PFSK-1 (cell line): ENCODE measurements around the gene PRRC2B.

ENCODE experiments used
- FOXP2 ChIP-seq: optimal IDR thresholded peaks from 2 replicates; pipeline ENCODE3; 2011; ENCODE audit warnings: borderline replicate concordance, control low read depth, inconsistent platforms; ENCODE audit not compliant: insufficient read depth; ENCODE audit errors: extremely low read length, extremely low read depth
- POLR2AphosphoS5 ChIP-seq: IDR thresholded peaks from 2 replicates; pipeline ENCODE4 v1.6.1; 2012; ENCODE audit warnings: low read depth, mild to moderate bottlenecking, control low read depth, low read length, moderate library complexity
- REST ChIP-seq, 2 experiments: IDR thresholded peaks; 2 replicates each; pipeline versions ENCODE4 v1.6.1 to v1.8.0; 2011 to 2012; ENCODE audit warnings: low read depth in 2 of 2, low read length in 2 of 2, control low read depth in 1 of 2, inconsistent platforms in 1 of 2, mild to moderate bottlenecking in 1 of 2, moderate library complexity in 1 of 2; ENCODE audit not compliant: insufficient read depth in 1 of 2
- SIN3A ChIP-seq: IDR thresholded peaks from 2 replicates; pipeline ENCODE4 v1.6.1; 2012; ENCODE audit warnings: mild to moderate bottlenecking, low read length, moderate library complexity, borderline replicate concordance; ENCODE audit not compliant: insufficient read depth
- TAF1 ChIP-seq: IDR thresholded peaks from 2 replicates; pipeline ENCODE4 v1.6.1; 2012; ENCODE audit warnings: low read length, control low read depth, borderline replicate concordance; ENCODE audit not compliant: insufficient read depth

The PRRC2B gene

DNA sequence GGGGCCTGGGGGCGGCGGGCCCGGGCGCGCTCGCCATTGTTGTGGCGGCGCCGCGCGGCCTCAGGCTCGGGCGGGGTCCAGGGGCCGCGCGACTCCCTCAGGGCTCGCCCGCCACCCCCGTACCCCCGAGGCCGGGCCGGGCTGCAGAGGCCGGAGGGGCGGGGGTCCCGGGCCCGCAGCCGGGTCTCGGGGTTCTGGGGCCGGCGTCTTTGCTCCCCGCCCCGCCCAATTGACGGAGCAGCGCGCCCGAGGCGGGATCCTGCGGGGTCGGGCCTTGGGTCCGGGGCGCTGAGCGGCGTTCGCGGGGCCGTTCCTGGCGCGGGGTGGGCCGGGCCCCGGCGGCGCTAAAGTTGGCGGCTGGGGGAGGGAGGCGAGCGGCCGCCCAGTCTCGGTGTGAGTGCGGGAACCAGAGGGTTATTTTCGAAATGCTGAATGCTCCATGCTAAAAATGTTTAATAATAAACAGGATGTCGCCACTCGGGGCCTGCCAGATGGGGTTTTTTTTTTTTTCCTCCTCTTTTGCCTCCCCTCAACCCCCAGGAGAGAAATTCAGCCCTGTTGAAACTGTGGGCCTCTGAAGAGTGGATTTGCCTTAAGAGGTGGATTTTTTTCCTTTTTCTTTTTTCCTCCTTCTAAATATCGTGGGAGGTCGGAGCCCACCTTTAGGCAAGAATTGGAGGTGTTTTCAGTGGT, 724 bp downstream of the PRRC2B start:
- TF ChIP-seq TAF1 (no peak), POLR2AphosphoS5 (no peak), FOXP2 (no peak), REST (IDR thresholded peaks at IDR 0.05; ENCODE audit: insufficient read depth in 1 of 2, low read depth in 2 of 2, low read length in 2 of 2) (no peak), SIN3A (no peak)

DNA sequence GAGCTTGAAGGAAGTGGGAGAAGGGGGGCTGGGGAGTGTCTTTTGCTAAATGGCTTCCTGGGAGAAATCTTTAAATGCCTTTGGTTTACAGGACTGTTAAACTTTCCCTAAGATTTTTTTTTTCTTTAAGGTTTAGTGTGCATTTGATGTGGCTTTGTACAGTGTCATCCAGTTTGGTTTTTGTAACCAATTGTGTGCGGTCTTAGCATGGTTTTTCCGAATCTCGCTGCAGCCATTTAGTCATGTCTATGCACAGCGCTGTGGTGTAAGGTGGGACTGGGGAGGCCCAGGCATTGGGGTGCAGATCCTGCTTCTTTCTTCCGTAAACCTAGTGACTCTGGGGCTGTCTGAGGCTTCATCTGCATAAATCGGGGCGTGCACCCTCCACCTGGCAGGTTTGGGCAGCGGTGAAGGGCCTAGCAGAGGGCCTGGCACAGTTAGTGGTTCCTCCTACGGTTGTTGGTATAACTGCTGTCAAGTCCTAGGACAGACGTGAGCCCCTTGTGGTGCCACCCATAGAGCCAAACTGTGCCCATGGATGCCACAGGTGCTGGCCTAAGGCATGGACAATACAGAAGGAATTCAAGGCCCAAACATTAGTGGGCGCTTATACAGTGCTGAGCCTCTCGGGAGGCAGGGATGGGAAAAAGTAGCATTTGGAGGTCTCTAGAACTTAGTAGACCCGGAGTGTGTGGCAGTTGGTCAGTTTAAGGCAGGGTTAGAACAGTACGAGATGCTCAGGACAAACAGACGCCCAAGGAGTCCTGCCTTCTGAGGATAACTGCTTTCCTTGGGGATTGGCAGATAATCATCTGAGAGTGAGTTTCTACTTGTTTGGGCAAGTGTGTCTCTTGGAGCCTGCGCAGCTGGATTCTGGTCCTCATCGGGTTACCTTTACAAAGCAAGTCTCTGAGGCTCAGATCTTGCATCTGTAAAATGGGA, 1.5 kb downstream of the PRRC2B start:
- TF ChIP-seq TAF1, result no peak
- TF ChIP-seq REST (IDR thresholded peaks at IDR 0.05; ENCODE audit: insufficient read depth in 1 of 2, low read depth in 2 of 2, low read length in 2 of 2), result no peak
- TF ChIP-seq SIN3A, result no peak
- TF ChIP-seq FOXP2, result no peak
- TF ChIP-seq POLR2AphosphoS5, result no peak

DNA sequence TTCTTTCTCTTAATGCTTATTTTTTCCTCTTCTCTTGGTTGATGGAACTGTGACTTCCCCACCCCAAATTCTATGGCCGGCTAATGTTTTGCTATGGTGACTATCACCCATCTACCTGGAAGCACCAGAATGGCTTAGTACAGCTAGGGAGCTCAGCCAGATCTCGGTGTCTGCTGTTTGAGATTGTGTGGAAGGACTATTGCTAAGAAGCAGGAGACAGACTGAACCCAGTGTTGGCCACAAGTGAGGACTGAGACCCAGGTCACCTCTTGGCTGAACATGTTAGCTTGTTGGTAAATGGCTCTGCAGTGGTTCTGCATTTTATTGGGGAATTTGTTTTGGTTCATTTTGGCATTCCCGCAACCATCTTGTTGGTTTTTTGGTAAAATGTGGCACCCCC, 2.7 kb downstream of the PRRC2B start:
- no peak for TF ChIP-seq POLR2AphosphoS5
- no peak for TF ChIP-seq SIN3A
- no peak for TF ChIP-seq REST (IDR thresholded peaks at IDR 0.05; ENCODE audit: insufficient read depth in 1 of 2, low read depth in 2 of 2, low read length in 2 of 2)
- no peak for TF ChIP-seq FOXP2
- TF ChIP-seq TAF1, result no peak

DNA sequence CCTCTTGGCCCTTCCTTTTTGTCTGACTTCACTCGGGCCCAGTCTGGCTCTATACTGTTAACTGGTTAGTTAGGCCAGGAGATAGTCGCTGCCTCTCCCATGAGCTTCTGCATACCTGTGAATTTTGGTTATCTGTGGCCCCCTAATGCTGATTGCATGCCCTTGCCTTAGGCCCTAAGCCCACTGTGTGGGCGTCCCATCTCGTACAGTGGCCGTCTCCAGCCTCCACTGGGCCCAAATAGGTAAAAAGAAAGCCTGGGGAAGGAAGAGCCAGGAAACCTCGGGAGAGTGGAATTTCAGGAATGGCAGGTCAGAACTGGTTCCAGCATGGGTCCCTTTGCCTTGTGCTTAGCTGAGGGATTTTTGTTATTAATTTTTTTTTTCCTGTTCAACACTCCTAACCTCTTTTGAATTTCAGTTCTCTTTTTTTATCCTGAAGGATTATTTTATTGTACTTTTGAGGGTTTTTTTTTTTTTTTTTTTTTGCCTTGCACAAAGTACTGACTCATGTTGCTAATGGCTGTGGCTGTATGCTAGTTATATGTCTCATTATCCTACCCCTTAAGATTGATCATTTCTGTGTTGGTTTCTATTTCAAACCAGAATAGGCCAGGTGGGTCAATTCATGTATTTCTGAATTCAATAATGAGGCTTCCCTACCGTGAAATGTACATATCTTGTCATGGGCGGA, 3.4 kb downstream of the PRRC2B start:
- TF ChIP-seq SIN3A, result no peak
- TF ChIP-seq FOXP2, result no peak
- TF ChIP-seq POLR2AphosphoS5, result no peak
- TF ChIP-seq REST (IDR thresholded peaks at IDR 0.05; ENCODE audit: insufficient read depth in 1 of 2, low read depth in 2 of 2, low read length in 2 of 2), result no peak
- TF ChIP-seq TAF1, result no peak
